ENCODE data around the gene NYNRIN.

DNA sequence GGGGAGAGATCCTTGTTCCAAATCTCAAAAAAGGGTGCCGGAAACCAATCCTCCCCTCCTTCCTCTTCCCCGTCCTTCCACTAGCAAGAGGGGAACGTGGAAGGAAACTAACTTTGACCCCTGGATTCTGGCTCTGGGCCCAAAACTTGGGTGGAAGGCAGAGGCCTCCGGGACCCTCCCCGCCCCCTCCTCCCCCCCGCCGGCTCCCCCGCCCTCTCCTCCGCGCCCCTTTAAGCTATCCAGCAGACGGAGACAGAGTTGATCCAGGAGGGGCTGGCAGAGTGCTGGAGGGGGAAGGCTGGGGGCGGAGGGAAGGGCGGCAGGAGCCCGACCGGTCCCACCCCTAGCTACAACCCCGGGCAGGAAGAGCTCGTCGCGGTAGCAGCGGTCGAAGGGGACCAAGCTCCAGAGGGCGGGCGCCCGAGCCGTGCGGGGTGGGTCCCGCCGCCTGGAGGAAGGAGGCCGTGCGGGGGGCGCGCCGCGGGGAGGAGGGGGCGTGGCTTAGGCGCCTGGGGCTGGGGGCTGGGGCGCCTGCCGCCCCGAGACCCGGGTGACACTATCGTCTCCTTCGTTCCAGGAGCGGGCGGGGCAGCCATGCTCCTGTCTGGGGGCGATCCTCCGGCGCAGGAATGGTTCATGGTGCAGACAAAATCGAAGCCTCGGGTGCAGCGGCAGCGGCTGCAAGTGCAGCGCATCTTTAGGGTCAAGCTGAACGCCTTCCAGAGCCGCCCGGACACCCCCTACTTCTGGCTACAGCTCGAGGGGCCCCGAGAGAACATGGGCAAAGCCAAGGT, at the start of gene NYNRIN:
- TF ChIP-seq, protein P1, sequence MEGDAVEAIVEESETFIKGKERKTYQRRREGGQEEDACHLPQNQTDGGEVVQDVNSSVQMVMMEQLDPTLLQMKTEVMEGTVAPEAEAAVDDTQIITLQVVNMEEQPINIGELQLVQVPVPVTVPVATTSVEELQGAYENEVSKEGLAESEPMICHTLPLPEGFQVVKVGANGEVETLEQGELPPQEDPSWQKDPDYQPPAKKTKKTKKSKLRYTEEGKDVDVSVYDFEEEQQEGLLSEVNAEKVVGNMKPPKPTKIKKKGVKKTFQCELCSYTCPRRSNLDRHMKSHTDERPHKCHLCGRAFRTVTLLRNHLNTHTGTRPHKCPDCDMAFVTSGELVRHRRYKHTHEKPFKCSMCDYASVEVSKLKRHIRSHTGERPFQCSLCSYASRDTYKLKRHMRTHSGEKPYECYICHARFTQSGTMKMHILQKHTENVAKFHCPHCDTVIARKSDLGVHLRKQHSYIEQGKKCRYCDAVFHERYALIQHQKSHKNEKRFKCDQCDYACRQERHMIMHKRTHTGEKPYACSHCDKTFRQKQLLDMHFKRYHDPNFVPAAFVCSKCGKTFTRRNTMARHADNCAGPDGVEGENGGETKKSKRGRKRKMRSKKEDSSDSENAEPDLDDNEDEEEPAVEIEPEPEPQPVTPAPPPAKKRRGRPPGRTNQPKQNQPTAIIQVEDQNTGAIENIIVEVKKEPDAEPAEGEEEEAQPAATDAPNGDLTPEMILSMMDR (IDR thresholded peaks at IDR 0.05) = no peak
- no peak for TF ChIP-seq POLR2AphosphoS5 (IDR thresholded peaks at IDR 0.05; ENCODE audit: low read depth, low read length)
- no peak for TF ChIP-seq REST (IDR thresholded peaks at IDR 0.05; ENCODE audit: insufficient read depth in 1 of 2, low read depth in 2 of 2, low read length in 1 of 2)
- TF ChIP-seq SIN3A (IDR thresholded peaks at IDR 0.05; ENCODE audit: borderline replicate concordance, insufficient read depth, low read depth, low read length) = no peak
- no peak for TF ChIP-seq TCF7L2 (IDR thresholded peaks at IDR 0.05; ENCODE audit: low read depth, low read length)
